ENCODE results near the gene LCP2. TPM values are rescaled to one million over a fixed set of nuclear protein-coding genes. Genes with fewer than 3 reads are reported as not detected.
"Not testable (repeated sequence)": the region's sequence is repeated elsewhere in the genome, so short reads cannot be mapped to it uniquely, and the experiment has no call there.

The LCP2 gene
- polyA plus RNA-seq, 1 donor, result 4.2 TPM

- no peak for DNase-seq (ENCODE audit: low read depth)
These were observed 23.4 kb downstream of the LCP2 start for GRCh38 chr5:170273968-170274710.

GRCh38 chr5:170270293-170271069 lies 27.1 kb downstream of the LCP2 start:
- no peak for DNase-seq (ENCODE audit: low read depth)

DNA sequence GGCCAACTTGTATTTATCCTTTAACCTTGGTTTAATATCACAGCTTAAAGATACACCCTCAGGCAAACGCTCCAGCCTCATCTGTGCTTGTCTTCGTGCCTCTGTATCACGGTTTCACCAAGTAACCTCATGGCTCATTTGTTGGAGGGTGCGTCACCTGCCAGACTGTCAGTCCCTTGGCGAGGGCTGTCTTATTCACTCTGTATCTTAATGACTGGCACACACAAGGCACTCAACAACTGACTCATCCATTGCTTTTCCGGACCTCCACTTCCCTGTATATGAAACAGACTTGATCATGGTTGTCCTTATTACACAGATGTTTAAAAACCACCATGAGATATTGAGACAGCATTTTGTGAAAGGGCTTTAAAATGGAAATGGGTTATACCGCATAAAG lies 28.0 kb downstream of the LCP2 start:
- no peak for DNase-seq (ENCODE audit: low read depth)

DNA sequence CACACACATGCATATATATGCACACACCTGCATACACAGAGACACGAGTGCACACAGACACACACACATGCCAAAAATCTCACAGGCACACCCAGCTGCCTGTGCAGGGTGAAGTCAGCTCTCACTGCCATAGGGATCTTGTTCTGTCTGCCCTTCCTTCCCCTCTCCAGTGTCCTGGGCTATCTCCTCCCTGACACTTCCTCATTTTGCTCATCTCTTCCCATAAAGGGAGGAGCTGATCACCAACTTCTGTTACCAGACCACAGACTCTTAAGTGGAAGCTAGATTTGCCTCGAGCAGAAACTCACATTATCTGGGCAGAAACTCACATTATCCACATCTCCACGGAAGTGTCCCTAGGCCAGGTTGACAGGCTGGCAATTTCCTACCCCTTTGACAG lies 28.7 kb downstream of the LCP2 start:
- no peak for DNase-seq (ENCODE audit: low read depth)

DNA sequence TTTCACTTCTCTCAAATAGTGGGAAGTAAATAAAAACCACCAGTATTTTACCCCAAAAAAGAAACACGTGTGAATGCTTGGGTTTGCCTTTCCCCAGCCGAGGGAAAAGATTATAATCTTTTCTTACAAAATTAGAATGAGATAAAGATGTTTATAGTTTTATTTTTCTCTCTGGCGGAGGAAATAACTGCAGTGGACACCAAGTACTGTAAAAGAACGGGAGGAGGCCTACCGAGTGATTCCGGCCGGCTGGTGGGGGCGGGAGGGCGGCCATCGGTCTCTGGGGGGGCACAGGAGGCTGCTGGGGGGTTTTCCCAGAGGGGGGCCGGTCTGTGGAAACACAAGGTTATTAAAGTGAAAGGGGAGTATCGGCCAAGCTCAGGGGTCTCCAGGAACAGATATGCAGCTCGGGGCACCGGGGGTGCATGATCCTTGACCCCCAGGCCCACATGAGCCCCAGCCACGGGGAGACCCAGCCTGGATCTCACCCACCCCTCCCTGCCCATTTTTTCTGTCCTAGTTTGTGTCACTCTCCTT lies 29.4 kb downstream of the LCP2 start:
- DNase-seq (ENCODE audit: low read depth), result no peak

- DNase-seq (ENCODE audit: low read depth), result peak; percentile 45
These were observed 30.0 kb downstream of the LCP2 start for GRCh38 chr5:170267431-170268152.

DNA sequence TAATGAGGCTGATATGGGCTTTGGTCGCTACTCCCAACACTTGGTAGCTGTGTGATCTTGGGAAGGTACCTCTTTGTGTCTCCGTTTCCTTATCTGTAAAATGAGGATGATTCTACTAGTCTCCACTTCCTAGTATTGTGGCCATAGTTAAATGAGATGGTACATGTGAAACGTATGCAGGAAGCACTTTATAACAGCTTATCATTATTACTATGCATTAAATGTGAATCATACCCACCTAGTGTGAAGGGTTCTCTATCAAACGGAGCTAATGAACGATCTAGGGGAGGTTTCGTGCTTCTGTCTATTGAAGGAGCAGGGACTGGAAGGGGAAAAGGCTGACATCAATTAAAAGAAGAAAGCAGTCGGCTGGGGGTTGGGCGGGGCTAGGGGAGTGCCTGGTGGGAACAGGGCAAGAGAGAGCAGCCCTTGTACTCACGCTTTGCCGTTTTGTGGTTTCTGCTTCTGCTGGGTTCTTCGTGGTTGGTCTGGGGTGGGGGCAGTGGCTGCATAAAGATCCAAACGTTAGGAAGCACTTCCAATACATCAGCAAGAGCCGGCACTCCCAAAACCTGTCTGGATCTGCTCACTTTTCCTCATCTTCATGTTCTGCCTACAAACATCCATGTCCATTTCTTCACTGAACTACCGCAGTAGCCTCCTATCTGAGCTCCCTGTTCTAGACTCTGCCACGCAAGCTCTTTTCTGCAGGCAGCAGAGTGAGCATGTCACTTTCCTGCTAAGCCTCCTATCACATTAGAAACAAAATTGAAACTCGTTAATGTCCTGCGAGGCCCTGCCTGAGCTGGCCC lies 30.8 kb downstream of the LCP2 start:
- no peak for DNase-seq (ENCODE audit: low read depth)

- DNase-seq (ENCODE audit: low read depth), result peak; percentile 86
These were observed 32.1 kb downstream of the LCP2 start for GRCh38 chr5:170265522-170265921.

GRCh38 chr5:170263906-170264305 lies 33.7 kb downstream of the LCP2 start:
- no peak for DNase-seq (ENCODE audit: low read depth)

- DNase-seq (ENCODE audit: low read depth), result no peak
These were observed 35.2 kb downstream of the LCP2 start for GRCh38 chr5:170262061-170263045.

- DNase-seq (ENCODE audit: low read depth), result no peak
These were observed 36.0 kb downstream of the LCP2 start for GRCh38 chr5:170261528-170262043.

GRCh38 chr5:170257370-170257769 lies 40.2 kb downstream of the LCP2 start:
- DNase-seq (ENCODE audit: low read depth), result no peak

DNA sequence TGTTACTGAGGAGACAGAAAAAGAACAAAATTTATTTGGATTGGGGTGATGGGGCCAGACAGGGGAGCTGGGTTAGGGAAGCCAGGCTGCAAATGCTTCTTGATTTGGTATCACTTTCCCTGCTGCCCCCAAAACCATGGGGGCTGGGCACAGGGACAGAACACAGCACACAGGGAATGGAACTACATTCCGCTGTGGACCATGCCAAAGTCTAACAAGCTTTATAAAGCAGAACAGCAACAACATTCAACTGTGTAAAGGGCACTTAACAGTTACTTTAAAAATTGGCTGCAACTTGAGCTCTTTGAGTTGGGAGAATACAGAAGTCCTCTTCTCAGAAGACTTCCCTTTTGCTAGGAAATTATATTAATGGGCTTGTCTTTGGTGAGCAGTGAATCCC lies 41.0 kb downstream of the LCP2 start:
- DNase-seq (ENCODE audit: low read depth), result no peak

DNA sequence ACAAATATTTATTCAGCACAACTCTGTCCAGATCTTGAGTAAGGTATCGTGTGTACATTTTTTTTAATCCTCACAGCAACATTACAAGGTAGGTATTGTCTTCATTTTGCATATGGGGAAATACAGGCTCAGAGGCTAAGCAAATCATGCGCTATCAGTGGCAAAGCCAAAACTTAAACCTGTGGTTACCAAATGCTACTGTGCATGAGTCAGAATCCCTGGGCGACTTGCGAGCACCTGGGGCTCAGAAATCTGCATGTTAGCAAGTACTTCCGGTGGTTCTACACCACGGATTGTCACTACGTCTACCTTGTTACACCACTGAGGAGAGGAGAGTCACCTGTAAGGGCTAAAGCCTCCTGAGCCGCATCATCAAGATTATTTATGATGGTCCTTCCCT lies 43.5 kb downstream of the LCP2 start:
- no peak for DNase-seq (ENCODE audit: low read depth)

GRCh38 chr5:170252720-170253350 lies 44.7 kb downstream of the LCP2 start:
- DNase-seq (ENCODE audit: low read depth), result no peak

DNA sequence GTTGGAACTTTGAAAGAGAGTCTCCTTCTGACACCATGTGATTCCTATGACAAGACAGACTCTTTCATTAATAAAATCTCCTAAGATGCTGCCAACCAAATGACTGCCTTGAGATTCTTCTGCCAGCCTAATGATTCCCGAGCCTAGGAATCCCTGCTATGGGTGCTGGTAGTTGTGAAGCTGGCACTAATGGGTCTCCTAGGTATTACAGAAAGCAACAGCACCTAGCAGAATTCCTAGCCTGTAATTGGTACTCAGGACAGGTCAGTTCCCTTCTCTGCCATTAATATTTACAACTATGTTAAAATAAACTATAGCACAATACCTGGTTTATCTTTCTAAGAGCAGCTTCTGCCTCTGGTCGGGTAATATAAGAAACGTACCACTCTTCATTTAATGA lies 45.5 kb downstream of the LCP2 start:
- DNase-seq (ENCODE audit: low read depth), result no peak

DNA sequence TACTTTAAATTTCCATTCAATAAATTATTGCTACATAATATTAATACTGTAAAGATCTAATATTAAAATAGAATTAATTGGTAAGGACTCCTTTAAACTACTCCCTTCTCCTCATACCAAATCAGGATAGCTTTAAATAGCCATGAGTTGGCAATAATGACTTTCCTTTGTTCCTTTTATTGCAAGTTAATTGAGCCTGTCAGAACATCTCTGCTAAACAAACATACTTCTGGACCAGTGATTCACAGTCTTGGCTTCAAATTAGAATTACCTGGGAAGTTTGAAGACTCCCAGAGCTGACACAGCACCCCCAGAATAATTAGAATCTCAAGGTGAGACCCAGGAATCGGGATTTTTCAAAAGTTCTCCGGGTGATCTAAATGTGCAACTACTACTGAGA lies 46.1 kb downstream of the LCP2 start:
- no peak for DNase-seq (ENCODE audit: low read depth)

DNA sequence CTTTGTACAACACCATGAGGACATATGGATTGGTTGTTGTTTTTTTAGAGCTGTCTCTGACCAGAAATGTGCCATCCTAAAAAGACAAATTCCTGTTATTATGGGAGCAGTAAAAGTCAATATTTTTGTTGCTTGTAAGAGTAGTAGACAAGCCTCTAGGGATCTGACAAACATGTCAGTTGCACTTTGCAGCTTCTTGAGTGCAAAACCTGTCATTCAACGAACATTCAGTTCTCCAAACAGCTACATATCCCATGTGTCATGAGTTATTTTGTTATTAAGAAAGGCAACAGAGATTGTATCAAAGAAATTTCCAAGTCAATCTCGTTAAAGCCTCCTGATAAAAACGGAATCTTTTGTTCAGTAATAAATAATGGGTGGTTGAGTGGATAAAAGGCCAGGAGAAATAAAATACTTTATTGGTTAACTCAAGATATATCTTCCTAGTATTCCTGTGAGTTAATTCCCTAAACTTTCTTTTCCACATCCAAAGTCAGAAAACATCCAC lies 46.7 kb downstream of the LCP2 start:
- no peak for DNase-seq (ENCODE audit: low read depth)

DNA sequence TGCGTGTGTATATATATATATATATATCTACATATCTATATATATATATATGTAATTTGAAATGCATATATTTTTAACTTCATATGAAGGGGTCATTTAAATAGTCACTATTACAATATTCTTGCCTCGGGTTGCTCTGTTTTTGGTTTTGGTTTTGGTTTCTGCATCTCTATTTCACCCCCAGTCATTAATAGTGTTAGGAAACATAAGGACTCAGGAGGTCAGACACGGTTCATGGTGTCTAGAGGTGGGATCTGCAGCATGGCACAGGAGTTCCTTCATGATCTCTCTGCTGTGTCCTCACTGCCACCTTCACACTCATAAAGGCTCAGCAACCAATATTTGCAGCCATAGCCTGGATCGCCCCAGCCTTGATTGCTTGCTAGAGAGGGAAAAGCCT lies 48.2 kb downstream of the LCP2 start:
- no peak for DNase-seq (ENCODE audit: low read depth)

DNA sequence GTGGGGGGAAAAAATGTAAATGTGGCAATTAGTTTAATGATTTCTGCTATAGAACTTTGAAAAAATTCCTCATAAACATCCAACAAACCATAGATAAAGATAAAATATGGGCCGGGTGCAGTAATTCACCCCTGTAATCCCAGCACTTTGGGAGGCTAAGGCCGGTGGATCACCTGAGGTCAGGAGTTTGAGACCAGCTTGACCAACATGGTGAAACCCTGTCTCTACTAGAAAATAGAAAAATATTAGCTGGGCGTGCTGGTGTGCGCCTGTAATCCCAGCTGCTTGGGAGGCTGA lies 48.7 kb downstream of the LCP2 start:
- not testable (repeated sequence) for DNase-seq (ENCODE audit: low read depth)
